ENCODE results near the gene STXBP5.

DNA sequence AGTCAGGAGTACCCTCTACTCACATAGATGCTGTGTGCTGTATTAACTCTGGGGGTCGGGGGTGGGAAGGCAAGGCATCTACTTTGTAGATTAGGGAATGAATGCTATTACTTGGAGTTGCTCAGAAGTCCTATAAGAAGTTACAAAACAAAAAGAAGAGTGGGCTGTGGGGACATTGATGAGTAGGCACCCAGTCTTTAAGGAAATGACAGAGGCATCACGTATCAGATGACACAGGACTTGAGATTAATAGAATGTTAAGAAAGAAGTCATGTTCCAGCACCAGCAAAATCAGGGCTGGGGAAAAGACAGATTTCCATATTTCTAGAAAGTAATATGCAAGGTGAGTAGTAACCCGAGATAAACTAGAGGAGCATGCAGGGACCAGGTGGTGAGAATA is 19.0 kb upstream of the STXBP5 start:
- TF ChIP-seq CTCF (IDR thresholded peaks at IDR 0.05) (no peak), POLR2A (IDR thresholded peaks at IDR 0.05) (no peak), POLR2AphosphoS5 (IDR thresholded peaks at IDR 0.05) (no peak)

Data from upper lobe of left lung (tissue), 4 donors.